ENCODE measurements around the gene CROCC.
"Not testable (repeated sequence)": the region's sequence is repeated elsewhere in the genome, so short reads cannot be mapped to it uniquely, and the experiment has no call there.

The CROCC gene

DNA sequence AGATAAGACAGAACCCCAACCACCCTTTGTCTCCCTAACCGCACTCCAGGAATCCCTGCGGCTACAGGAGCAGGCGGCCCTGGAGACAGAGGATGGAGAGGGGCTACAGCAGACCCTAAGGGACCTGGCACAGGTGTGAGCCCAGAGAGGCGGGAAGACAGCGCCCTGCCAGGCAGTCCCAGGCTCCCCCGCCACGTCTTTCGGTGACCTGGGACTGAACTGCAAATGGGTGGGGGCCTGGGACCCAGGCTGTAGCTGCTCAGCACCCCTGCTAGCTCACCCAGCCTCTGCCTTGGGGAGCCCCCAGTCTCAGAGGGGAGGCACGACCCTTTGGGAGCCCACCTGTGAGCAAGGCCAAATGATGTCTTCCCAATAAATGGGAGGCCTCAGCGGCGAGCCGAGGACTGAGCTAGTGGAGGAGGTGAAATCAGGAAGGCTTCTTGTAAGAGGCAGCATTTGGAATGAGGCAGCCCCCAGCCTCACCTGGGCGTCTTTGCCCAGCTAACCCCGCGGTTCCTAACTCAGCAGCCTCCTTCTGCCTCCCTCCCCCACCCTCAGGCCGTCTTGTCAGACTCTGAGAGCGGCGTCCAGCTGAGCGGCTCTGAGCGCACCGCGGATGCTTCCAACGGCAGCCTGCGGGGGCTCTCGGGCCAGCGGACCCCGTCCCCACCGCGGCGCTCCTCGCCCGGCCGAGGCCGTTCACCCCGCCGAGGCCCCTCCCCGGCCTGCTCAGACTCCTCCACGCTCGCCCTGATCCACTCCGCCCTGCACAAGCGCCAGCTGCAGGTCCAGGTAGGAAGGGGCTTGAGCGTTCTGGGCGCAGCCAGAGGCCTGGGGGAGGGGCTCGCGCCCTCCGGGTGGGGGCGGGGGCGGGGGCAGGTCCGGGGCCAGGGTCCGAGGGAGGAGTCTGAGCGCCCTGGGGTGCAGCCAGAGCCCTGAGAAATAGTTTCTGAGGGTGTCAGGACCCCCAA is 16.9 kb downstream of the CROCC start:
- no peak for DNase-seq (ENCODE audit: low spot score)

DNA sequence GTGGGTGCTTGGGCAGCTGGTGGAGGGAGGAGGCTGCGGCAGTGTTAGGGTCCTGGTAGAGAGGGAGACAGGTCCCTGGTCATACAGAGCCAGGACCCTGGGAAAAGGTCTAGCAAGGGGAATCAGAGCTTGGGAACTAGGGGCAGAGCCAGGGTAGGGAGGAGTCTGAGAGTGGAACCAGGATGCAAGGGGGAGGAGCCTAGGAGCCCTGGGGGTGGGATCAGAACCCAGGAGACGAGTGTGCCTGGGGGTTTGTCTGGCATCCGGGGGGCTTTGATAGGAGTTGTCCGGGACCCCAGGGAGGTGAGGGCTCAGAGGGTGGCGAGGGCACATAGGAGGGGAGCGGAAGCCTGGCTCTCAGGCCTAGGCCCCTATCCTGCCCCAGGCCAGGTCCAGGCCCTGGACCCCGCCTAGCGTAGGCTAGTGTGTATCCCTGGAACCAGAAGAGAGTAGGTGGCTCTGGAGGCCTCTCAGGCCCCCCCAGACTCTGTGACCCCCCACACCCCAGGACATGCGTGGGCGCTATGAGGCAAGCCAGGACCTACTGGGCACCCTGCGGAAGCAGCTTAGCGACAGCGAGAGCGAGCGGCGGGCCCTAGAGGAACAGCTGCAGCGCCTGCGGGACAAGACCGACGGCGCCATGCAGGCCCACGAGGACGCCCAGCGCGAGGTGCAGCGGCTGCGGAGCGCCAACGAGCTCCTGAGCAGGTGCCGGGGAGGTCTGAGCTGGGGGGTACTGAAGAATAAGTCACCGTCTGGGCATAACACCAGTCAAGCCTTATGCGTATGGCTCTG is 17.9 kb downstream of the CROCC start:
- DNase-seq (ENCODE audit: low spot score): not testable (repeated sequence)

DNA sequence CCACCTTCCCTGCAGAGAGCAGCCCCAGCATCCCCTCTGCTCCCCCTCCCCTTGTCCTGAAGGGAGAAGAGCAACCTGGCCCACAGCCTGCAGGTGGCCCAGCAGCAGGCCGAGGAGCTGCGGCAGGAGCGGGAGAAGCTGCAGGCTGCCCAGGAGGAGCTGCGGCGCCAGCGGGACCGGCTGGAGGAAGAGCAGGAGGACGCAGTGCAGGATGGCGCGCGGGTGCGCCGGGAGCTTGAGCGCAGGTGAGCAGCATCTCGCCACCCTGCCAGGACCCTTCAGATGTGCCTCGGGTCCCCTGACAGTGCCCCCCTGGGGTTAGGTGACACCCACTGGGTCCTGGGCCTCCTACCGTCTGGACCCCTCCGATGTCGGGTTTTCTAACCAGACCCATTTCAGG is 22.3 kb downstream of the CROCC start:
- no peak for DNase-seq (ENCODE audit: low spot score)

DNA sequence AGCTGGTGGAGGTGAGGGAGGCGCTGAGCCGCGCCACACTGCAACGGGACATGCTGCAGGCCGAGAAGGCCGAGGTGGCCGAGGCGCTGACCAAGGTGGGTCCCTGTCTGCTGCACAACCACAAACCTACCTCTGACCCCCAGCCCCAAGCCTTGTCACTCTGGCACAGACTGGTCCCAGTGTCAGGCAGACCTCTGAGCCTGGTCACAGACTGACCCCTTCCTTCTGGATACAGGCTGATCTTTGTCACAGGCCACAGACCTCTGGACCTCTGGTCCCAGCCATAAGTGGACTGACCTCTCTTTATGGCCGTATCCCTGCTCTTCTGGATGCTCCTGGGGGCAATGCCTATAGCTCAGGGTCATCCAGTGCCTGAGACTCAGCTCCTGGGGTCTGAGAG is 23.8 kb downstream of the CROCC start:
- DNase-seq (ENCODE audit: low spot score): not testable (repeated sequence)

DNA sequence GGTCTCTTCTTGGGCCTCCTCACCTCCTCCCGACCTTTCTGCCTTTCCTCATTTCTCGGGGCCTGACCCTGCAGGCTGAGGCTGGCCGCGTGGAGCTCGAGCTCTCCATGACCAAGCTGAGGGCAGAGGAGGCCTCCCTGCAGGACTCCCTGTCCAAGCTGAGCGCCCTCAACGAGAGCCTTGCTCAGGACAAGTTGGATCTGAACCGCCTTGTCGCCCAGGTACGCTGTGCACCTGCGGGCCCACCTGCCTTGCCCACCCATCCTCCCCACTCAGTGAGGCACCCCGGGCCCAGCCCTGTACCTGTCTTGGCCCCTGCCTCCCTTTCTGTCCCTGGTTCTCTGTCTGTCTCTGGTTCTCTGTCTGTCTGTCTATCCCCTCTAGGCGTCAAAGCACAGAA is 24.5 kb downstream of the CROCC start:
- DNase-seq (ENCODE audit: low spot score): not testable (repeated sequence)

DNA sequence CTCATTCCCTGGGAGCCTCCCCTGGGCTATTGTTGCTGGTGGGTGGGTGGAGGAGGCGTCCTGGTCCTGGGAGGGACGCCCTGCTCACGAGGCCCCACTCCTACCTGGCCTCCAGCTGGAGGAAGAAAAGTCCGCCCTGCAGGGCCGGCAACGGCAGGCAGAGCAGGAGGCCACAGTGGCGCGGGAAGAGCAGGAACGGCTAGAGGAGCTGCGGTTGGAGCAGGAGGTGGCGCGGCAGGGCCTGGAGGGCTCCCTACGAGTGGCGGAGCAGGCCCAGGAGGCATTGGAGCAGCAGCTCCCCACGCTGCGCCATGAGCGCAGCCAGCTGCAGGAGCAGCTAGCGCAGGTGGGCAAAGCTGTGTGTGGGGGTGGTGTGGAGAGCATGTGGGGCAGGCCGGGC is 24.9 kb downstream of the CROCC start:
- DNase-seq (ENCODE audit: low spot score): no peak

DNA sequence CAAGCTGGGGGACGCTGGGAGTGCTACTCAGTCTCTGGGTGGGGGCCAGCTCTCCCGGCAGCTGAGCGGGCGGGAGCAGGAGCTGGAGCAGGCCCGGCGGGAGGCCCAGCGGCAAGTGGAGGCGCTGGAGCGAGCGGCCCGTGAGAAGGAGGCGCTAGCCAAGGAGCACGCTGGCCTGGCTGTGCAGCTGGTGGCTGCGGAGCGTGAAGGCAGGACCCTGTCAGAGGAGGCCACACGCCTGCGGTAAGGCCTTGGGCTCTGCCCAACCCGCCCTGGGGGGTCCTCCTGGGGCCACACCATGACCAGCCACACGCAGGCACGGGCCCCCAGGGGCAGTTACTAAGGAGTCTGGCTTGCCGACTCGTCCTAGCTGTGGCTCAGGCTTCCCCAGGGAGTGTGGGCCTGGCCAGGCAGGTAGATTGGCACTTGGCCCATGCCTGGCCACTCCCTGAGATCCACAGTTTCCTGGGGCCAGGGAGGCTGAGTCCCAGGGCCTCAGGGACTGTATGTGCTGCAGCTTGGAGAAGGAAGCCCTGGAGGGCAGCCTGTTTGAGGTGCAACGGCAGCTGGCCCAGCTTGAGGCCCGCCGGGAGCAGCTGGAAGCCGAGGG is 26.7 kb downstream of the CROCC start:
- not testable (repeated sequence) for DNase-seq (ENCODE audit: low spot score)

DNA sequence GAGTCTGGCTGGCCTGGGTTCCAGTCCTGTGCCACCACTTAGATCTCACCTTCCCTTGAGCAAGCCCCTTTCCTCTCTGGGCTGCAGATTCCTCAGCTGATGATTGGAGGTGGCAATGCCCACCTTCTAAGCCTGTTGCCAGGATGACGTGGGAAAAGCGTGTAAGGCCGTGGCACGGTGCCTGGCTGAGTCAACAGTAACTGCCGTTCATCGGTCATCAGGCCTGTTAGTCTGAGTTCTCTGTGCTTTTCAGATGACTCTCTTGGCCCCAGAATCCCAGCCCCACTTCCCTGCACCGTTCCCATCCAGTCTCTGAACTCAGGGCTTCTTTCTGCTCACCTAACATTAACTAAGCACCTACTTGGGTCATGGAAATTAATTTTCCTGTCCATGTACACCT is 27.3 kb downstream of the CROCC start:
- peak; percentile 68 for DNase-seq (ENCODE audit: low spot score)

DNA sequence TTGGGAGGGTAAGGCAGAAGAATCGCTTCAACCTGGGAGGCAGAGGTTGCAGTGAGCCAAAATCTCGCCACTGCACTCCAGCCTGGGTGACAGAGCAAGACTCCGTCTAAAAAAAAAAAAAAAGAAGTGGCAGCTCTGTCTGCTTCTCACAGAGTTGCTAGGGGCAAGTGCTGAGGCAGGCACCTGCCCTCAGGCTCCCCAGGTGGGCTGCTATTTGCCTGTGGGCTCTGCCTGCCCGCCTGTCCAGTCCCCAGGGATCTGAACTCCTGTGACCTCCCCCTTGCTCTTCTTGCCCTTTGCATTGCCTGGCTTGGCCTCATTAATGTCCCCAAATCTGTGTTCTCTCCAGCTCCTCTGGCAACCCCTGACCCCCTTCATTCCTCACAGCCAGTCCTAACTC is 30.6 kb downstream of the CROCC start:
- not testable (repeated sequence) for DNase-seq (ENCODE audit: low spot score)

DNA sequence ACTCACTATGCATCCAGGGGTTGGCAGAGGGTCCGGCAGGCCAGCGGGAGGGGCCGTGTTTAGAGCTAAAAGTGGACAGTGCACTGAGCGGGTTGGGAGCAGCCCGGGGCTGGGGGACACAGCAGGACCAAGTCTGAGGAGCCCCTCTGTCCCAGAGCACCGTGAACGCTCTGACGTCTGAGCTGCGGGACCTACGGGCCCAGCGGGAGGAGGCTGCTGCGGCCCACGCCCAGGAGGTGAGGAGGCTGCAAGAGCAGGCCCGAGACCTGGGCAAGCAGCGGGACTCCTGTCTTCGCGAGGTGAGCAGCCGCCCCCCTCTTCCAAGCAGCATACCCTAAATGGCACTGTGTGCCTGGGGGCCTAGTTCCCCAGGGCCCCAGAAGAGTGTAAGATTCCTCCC is 32.8 kb downstream of the CROCC start:
- no peak for DNase-seq (ENCODE audit: low spot score)

DNA sequence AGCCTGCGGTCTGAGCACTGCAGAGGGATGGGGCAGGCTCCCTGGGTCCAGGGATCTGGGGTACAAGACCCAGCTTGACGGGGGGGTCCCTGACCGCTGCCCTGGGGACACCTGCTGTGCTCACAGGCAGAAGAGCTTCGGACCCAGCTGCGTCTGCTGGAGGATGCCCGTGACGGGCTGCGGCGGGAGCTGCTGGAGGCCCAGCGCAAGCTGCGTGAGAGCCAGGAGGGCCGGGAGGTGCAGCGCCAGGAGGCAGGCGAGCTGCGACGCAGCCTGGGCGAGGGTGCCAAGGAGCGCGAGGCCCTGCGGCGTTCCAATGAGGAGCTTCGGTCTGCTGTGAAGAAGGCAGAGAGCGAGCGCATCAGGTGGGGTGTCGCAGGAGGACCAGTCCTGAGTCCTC is 33.5 kb downstream of the CROCC start:
- DNase-seq (ENCODE audit: low spot score): no peak

DNA sequence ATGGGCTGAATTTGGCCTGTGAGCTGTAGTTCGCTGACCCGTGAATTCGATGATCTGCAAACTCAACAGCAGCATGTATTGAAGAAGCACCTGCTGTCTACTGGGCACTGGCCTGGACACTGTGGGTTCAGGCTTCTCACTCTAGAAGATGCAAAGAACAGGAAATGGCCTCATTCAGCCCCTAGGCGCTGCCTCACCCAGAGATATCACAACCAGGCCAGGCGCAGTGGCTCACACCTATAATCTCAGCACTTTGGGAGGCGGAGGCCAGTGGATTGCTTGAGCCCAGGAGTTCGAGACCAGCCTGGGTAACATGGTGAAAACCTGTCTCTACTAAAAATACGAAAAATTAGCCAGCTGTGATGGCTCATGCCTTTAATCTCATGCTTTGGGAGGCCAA is 35.0 kb downstream of the CROCC start:
- DNase-seq (ENCODE audit: low spot score): no peak

DNA sequence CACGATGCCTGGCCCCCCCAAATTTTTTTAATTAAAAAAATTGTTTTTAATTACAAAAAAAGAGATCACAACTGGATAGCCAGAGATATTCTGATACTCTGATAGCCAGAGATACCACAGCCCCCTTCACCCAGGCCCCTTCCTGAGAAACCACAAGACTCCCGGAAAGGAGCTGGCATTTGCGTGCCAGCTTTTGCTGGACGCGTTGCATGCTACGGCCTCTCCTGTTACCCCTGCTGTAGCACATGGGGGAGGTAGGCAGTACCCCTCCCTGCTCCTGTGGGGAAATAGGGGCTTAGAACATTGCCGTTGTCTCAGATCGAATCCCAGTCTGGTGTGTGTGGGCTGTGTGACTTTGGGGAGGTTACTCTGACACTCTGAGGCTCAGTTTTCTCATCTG is 36.0 kb downstream of the CROCC start:
- no peak for DNase-seq (ENCODE audit: low spot score)

DNA sequence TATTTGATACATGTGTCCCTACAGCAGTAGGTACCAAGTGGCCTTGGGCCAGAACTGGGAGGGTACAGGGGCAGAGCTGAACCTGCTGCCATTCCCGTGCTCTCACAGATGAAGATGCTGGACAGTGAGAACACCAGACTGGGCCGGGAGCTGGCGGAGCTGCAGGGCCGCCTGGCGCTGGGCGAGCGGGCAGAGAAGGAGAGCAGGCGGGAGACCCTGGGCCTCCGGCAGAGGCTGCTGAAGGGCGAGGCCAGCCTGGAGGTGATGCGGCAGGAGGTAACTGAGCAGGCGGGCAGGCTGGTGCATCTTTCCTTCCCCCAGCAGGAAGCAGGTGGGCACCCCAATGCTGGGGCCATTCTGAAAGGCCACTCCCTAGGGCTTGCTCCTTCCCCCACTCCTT is 36.7 kb downstream of the CROCC start:
- no peak for DNase-seq (ENCODE audit: low spot score)

DNA sequence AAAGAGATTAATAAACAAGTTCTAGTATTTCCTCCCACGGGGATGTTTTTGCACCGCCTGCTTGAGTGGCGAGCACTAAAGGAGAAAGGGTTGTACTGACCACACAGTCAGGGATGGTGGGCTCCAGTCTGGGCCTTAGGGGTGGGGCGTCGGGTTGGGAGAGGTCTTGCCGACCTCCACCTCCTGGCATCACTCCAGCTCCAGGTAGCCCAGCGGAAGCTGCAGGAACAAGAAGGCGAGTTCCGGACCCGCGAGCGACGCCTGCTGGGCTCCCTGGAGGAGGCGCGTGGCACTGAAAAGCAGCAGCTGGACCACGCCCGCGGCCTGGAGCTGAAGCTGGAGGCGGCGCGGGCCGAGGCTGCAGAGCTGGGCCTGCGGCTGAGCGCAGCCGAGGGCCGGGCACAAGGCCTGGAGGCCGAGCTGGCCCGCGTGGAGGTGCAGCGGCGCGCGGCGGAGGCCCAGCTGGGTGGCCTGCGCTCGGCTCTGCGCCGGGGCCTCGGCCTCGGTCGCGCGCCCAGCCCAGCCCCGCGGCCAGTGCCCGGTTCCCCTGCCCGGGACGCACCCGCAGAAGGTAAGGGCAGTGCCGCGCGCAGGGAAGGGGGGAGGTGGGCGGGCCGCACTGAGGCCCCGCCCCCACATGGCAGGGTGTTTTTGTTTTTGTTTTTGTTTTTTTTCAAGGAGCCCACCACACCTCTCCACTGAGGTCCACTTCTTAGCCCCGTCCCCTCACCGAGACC is 39.0 kb downstream of the CROCC start:
- peak; percentile 86 for DNase-seq (ENCODE audit: low spot score)

DNA sequence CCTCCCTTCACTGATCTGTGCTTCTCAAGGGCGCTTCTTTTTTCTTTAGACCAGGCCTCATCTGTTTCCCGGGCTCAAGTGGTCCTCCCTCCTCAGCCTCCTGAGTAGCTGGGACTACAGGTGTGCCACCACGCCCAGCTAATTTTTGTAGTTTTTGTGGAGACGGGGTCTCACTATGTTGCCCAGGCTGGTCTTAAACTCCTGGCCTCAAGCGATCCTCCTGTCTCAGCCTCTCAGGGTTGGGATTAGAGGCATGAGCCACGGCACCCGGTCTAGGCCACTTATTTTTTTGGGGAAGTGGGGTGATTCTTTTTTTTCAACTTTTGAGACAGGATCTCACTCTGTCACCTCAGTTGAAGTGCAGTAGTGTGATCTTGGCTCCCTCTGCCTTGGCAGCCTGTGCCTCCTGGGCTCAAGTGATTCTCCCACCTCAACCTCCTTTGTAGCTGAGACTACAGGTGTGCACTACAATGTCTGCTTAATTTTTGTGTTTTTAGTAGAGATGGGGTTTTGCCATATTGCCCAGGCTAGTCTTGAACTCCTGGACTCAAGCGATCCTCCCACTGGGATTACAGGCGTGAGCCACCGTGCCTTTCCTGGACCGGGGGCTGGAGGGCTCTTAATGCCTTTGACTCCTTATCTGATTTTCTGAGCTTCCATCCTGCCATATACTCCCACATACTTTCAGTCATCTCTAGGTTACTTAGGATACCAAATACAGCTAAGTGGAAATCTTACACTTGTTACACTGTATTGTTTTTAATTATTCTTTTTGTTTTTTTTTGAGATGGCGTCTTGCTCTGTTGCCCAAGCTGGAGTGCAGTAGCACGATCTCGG is 39.8 kb downstream of the CROCC start:
- DNase-seq (ENCODE audit: low spot score): no peak

DNA sequence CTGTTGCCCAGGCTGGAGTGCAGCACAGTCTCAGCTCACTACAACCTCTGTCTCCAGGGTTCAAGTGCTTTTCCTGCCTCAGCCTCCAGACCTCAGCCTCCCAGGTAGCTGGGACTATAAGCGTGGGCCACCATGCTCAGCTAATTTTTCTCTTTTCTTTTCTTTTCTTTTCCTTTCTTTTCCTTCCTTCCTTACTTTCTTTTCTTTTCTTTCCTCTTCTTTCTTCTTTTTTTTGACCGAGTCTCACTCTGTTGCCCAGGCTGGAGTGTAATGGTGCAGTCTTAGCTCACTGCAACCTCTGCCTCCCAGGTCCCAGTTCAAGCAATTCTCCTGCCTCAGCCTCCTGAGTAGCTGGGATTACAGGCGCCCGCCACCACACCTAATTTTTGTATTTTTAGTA is 42.4 kb downstream of the CROCC start:
- not testable (repeated sequence) for DNase-seq (ENCODE audit: low spot score)

DNA sequence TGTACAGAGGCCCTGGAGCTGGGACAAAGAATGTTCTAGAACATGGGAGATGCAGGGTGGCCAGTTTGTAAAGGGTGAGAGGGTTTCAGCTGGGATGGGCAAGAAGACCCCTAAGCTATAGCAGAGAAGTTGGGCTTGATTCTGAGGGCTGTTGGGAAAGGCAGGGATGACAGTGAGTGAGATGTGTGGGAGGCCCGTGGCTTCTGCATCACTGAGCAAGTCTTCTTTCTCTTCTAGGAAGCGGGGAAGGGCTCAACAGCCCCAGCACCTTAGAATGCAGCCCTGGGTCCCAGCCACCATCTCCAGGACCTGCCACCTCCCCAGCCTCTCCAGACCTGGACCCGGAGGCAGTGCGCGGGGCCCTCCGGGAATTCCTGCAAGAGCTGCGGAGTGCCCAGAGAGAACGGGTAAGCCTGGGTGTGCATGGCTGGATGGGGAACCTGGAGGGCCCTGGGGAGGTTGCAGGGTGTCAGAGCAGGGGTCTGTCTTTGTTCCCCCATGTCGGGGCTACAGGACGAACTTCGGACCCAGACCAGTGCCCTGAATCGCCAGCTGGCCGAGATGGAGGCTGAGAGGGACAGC is 43.8 kb downstream of the CROCC start:
- no peak for DNase-seq (ENCODE audit: low spot score)

DNA sequence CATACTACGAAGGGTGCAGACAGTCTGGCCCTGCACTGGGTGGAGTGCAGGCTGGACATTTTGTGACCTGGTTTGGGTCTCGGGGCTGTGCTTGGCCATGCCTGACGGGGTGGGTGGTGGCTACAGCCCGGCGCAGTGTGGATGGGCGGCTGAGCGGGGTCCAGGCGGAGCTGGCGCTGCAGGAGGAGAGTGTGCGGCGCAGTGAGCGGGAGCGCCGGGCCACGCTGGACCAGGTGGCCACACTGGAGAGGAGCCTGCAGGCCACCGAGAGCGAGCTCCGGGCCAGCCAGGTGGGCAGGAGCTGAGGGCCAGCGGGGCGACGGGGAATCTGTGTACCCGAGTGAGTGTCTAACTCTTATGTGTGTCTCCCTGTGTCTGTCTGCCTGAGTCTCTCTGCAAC is 44.6 kb downstream of the CROCC start:
- no peak for DNase-seq (ENCODE audit: low spot score)

DNA sequence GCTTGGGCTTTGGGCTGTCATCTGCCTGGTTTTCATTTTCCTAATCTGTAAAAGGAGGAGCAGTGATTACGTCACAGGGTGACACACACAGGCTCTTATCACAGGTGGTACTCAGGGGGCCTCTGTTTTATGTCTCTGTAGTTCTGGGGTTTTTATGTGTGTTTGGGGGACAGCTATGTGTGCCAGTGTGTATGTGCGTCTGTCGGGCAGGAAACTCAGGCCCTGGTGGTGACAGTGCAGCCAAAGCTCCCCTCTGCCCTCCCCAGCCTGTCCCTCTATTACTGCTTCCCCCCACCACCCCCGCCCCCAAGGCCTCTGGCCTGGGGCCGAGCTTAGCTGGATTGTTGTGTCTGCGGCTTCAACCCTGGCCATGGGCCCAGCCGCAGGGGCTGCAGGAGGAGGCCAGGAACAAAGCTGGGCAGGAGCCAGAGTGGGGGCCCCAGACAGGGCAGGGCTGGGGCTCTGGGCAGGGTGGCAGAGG is 45.4 kb downstream of the CROCC start:
- DNase-seq (ENCODE audit: low spot score): no peak

DNA sequence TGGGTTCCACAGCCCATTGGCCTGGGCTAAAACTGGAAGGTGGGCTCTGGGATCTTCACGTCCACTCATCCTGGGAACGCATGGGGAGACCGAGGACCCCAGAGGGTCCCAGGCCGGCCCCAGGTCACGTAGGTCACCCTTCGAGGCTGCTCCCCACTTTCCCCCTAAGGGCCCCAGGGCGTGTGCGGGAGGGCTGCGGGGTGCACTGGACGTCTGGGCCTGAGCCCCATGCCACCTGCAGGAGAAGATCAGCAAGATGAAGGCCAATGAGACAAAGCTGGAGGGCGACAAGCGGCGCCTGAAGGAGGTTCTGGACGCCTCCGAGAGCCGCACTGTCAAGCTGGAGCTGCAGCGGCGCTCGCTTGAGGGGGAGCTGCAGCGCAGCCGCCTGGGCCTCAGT is 46.2 kb downstream of the CROCC start:
- DNase-seq (ENCODE audit: low spot score): no peak

All from RKO (cell line).